Peyer's patch (tissue), 4 donors: Measurements from ENCODE around the gene LGALS4. TPM values are rescaled to one million over a fixed set of nuclear protein-coding genes. Genes with fewer than 3 reads are reported as not detected.

Experiments used
- DNase-seq, 3 donors: peaks; one replicate each; pipeline ENCODE4 v3.0.0-alpha.2; 2017 to 2019
- H3K27ac ChIP-seq, 4 donors: fragments of 200-600 bp; sonication (generic); one replicate each; pipeline ENCODE4 v1.5.1; 2016 to 2019
- H3K27me3 ChIP-seq, 2 donors: fragments of 200-600 bp; sonication (generic); one replicate each; pipeline ENCODE4 v1.5.1; 2019
- H3K36me3 ChIP-seq, 3 donors: fragments of 200-600 bp; sonication (generic); one replicate each; pipeline ENCODE4 v1.5.1; 2016 to 2019
- H3K4me1 ChIP-seq, 4 donors: fragments of 200-600 bp; sonication (generic); one replicate each; pipeline ENCODE4 v1.5.1; 2016 to 2019
- H3K4me3 ChIP-seq, 4 donors: fragments of 200-600 bp; sonication (generic); 1 replicate in 3 of 4; 2 replicates in 1 of 4; pipeline ENCODE4 v1.5.1; 2016 to 2019; ENCODE audit warnings: mild to moderate bottlenecking in 1 of 4
- H3K9me3 ChIP-seq, 4 donors: fragments of 200-600 bp; sonication (generic); one replicate each; pipeline ENCODE4 v1.5.1; 2016 to 2019; ENCODE audit warnings: mild to moderate bottlenecking in 1 of 4
- CTCF ChIP-seq, 6 experiments: fragments of 450-650 bp in 4 of 6; fragments of 200-600 bp in 2 of 6; sonication (generic) in 1 of 6; IDR thresholded peaks; one replicate each; pipeline ENCODE4 v1.5.1; 2017 to 2019; ENCODE audit warnings: antibody characterized with exemption in 6 of 6, mild to moderate bottlenecking in 3 of 6, moderate library complexity in 1 of 6
- POLR2A ChIP-seq, 2 donors: fragments of 450-650 bp; IDR thresholded peaks; one replicate each; pipeline ENCODE4 v1.5.1; 2017; ENCODE audit warnings: antibody characterized with exemption in 2 of 2, mild to moderate bottlenecking in 2 of 2, moderate library complexity in 2 of 2
- total RNA-seq, 4 donors: library from RNA; depleted of rRNA; stranded (reverse); fragments of >200 nt; gene quantifications; one replicate each; pipeline ENCODE4 v1.1.0, GENCODE V29; 2016

The LGALS4 gene
- total RNA-seq, 4 donors from 2014 or later, result 1,215 to 4,170 (median 2,579) TPM

GRCh38 chr19:38843175-38843758 is 30.5 kb upstream of the LGALS4 start:
- no peaks in the 10 kb centered on the region for H3K9me3 ChIP-seq
- peak overlapping the region; percentile 63 to 87 (median 66) for H3K27ac ChIP-seq
- no peak for DNase-seq
- H3K4me1 ChIP-seq, result peaks cover 0 to 32% (median 28%) of the 10 kb centered on the region in 4 donors
- H3K27me3 ChIP-seq, result no peaks in the 10 kb centered on the region
- TF ChIP-seq CTCF (IDR thresholded peaks at IDR 0.05) (no peak), POLR2A (IDR thresholded peaks at IDR 0.05) (no peak)
- H3K4me3 ChIP-seq, result no peak overlapping the region
- H3K36me3 ChIP-seq, result peaks cover 0 to 96% (median 8%) of the 10 kb centered on the region in 3 donors

GRCh38 chr19:38842439-38843174 is 29.9 kb upstream of the LGALS4 start:
- peak in 2 of 3 donors; percentile 80 to 92 for DNase-seq
- Histone ChIP-seq H3K9me3 (no peaks in the 10 kb centered on the region), H3K27ac (peak overlapping the region; percentile 63 to 87 (median 66)), H3K36me3 (peaks cover 0 to 100% (median 8%) of the 10 kb centered on the region in 3 donors), H3K27me3 (no peaks in the 10 kb centered on the region), H3K4me1 (peaks cover 0 to 26% (median 21%) of the 10 kb centered on the region in 4 donors), H3K4me3 (peak overlapping the region in 1 of 4 donors; percentile 2)
- TF ChIP-seq CTCF (IDR thresholded peaks at IDR 0.05), result no peak
- peak in 1 of 2 donors; percentile 38 for TF ChIP-seq POLR2A (IDR thresholded peaks at IDR 0.05)

DNA sequence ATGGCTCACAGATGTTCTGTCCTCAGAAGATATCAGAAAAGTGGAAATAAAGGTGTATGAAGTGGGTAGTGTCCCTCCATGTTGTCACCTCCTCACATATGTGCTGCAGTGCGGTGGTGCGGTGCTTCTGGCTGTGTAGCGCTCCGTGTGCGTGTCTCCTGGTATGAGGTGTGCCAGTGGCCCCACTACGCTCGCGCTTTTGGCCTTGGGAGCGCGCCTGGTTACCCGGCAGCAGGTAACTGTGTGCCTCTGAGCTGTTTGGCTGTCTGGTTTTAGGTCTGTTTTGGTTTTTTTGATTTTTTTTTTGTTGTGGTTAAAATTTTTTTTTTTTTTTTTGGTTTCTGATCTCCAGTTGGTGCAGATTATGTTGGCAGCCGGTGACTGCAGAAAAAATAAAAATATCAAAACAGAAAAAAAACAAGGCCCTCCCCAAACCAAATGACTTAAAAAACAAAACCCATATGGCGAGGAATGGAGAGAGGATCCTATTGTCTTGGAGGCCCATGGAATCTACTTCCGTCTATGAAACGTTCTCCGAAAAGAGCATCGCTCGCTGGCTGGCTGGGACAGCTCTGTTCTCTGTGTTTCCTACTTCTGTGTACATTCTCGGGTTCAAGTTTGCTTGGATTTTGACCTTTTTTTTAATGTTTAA is 29.2 kb upstream of the LGALS4 start:
- peak in 1 of 3 donors; percentile 78 for DNase-seq
- H3K4me3 ChIP-seq, result peak overlapping the region in 2 of 4 donors; percentile 2 to 10
- TF ChIP-seq POLR2A (IDR thresholded peaks at IDR 0.05), result peak; percentile 12 to 36
- no peak for TF ChIP-seq CTCF (IDR thresholded peaks at IDR 0.05)
- peaks cover 0 to 25% (median 16%) of the 10 kb centered on the region in 4 donors for H3K4me1 ChIP-seq
- no peaks in the 10 kb centered on the region for H3K27me3 ChIP-seq
- no peaks in the 10 kb centered on the region for H3K9me3 ChIP-seq
- H3K27ac ChIP-seq, result peak overlapping the region; percentile 32 to 77 (median 54)
- peaks cover 0 to 100% (median 8%) of the 10 kb centered on the region in 3 donors for H3K36me3 ChIP-seq

GRCh38 chr19:38841180-38841766 is 28.5 kb upstream of the LGALS4 start:
- no peak for DNase-seq
- Histone ChIP-seq H3K4me3 (peak overlapping the region in 2 of 4 donors; percentile 1 to 10), H3K27me3 (no peaks in the 10 kb centered on the region), H3K4me1 (peaks cover 0 to 19% (median 16%) of the 10 kb centered on the region in 4 donors), H3K9me3 (no peaks in the 10 kb centered on the region), H3K36me3 (peaks cover 0 to 98% (median 8%) of the 10 kb centered on the region in 3 donors), H3K27ac (peak overlapping the region; percentile 32 to 77 (median 54))
- no peak for TF ChIP-seq CTCF (IDR thresholded peaks at IDR 0.05)
- TF ChIP-seq POLR2A (IDR thresholded peaks at IDR 0.05), result no peak

DNA sequence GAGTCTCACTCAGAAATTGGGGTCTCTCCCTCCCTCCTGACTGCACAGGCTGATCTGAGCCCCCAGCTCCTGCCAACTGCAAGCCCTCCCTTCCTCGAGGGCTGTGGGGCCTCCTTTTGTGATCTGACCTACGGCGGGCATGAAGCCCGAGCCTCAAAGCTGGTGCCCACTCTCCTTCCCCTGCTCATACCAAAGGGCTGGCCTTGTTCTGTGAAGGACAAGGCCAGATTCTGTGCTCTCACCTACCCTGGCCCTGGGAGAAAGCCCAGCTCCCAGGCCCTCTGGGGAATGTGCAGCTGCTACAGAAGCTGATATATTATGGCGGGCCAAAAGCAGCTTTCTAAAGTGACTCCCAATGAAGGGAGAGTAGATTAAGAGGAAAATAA is 27.8 kb upstream of the LGALS4 start:
- peak overlapping the region in 3 of 4 donors; percentile 6 to 77 (median 32) for H3K27ac ChIP-seq
- H3K27me3 ChIP-seq, result no peaks in the 10 kb centered on the region
- TF ChIP-seq POLR2A (IDR thresholded peaks at IDR 0.05), result no peak
- no peak for TF ChIP-seq CTCF (IDR thresholded peaks at IDR 0.05)
- peaks cover 0 to 19% (median 16%) of the 10 kb centered on the region in 4 donors for H3K4me1 ChIP-seq
- peak overlapping the region in 1 of 4 donors; percentile 7 for H3K4me3 ChIP-seq
- H3K9me3 ChIP-seq, result no peaks in the 10 kb centered on the region
- peaks cover 0 to 97% (median 6%) of the 10 kb centered on the region in 3 donors for H3K36me3 ChIP-seq
- DNase-seq, result no peak
